HG02571 (cell line): ENCODE data around the gene OTC.

Experiments
- ATAC-seq: cut with Tn5 transposase; IDR thresholded peaks from one replicate; pipeline ENCODE4 v1.9.1; 2021; ENCODE audit warnings: mild to moderate bottlenecking, moderate library complexity; ENCODE audit not compliant: unreplicated experiment

Gene OTC

DNA sequence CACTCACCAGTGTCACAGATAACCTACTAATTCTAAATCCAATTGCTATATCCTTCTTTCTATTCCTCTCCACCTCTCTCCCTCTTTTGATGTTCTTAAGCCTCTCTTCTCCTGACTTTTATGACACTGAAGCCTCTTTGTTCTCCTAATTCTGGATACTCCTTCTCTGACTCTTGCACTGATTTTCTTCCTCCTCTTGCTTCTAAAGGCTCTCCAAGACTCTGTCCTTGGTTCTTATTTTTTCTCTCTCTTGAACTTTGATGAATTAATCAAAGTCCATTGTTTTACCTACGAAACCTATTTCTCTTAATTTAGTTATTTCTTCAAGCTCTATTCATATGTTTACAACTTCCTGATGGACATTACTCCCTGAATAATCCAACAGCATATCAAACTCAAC lies 113.3 kb downstream of the OTC start:
- ATAC-seq = no peak

DNA sequence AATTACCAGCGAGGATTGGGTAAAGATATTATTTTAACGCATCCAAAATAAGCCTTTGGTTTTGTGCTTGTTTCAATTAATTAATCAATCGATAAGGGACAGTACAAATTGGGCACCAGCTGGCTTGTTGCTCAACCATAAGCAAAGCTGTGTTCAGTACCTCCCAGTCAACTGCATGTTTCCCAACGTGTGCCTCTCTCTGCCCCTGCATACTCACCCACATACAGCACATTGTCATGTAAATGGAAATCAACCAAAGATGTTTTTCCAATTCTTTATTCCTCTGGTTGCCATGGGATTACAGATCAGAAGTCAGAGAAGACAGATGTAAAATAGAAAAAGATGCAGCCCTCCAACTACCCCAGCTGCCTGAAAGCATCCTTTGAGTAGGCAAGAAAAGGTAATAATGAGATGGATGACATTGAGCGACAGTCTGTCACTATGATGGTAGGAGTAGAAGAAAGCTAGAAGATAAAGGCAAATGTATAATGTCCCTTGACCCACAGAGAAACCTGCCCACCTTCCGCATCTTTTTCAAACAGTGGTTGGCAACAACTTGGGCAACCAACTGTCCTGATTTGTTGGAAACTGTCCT lies 116.3 kb downstream of the OTC start:
- ATAC-seq = no peak
